Measurements from ENCODE around the gene BIN1.

GRCh38 chr2:127024769-127025358, 82.1 kb downstream of the BIN1 start:
- no peak for TF ChIP-seq POLR2A (IDR thresholded peaks at IDR 0.05; ENCODE audit: low read depth, low read length)
- TF ChIP-seq POLR2AphosphoS5 (IDR thresholded peaks at IDR 0.05; ENCODE audit: low read depth, low read length): no peak
- TF ChIP-seq TAF1 (IDR thresholded peaks at IDR 0.05; ENCODE audit: low read depth, low read length): no peak
- no peak for TF ChIP-seq POU2F2 (IDR thresholded peaks at IDR 0.05; ENCODE audit: low read depth, low read length)
- TF ChIP-seq PAX5 (IDR thresholded peaks at IDR 0.05; ENCODE audit: insufficient read depth, low read length, severe bottlenecking): no peak

All from GM12891 (cell line).